GM12878 (cell line): ENCODE results near the gene PPM1A. TPM values are rescaled to one million over a fixed set of nuclear protein-coding genes. Genes with fewer than 3 reads are reported as not detected.

Source experiments
- ATAC-seq: fragments of 200-7000 bp; cut with Tn5 transposase; 3 replicates; pipeline ENCODE4 v1.9.1; 2020; ENCODE audit warnings: mild to moderate bottlenecking, moderate library complexity
- BruUV-seq: library from RNA; stranded (reverse); fragments of 400-500 nt; replicated peaks from 2 replicates; lab custom pipeline; 2021; lab: Mats Ljungman, UMichigan
- CTCF ChIA-PET: fragments of 300-600 bp; sonication (Branson Sonifier 250); formaldehyde crosslinking; extraction: SDS; loops from one replicate; lab custom pipeline; 2021; ENCODE audit warnings: inconsistent platforms; lab: Yijun Ruan, JAX
- POLR2A ChIA-PET: fragments of 350-600 bp; formaldehyde crosslinking; extraction: SDS; loops from one replicate; lab custom pipeline; 2021; ENCODE audit warnings: inconsistent platforms; lab: Charles Lee
- RAD21 ChIA-PET: fragments of 300-600 bp; sonication (Branson Sonifier 250); formaldehyde crosslinking; loops from one replicate; lab custom pipeline; 2023; ENCODE audit warnings: antibody characterized with exemption; ENCODE audit not compliant: unreplicated experiment; lab: Charles Lee
- SMC1A ChIA-PET: fragments of 300-600 bp; sonication (Branson Sonifier 250); formaldehyde crosslinking; loops from one replicate; lab custom pipeline; 2023; ENCODE audit not compliant: unreplicated experiment, uncharacterized antibody; lab: Charles Lee
- DNase-seq: peaks from one replicate; pipeline ENCODE4 v3.0.0-alpha.2; 2011; ENCODE audit warnings: low read depth, low spot score
- FAIRE-seq: peaks from 3 replicates; lab custom pipeline; 2011; peaks lifted over from hg19 to GRCh38; lab: Jason Lieb, UNC
- H2AFZ ChIP-seq: 2 replicates; pipeline ENCODE4 v1.6.0; 2011; ENCODE audit warnings: low read depth, low read length, control low read depth; ENCODE audit not compliant: control insufficient read depth
- H3K27ac ChIP-seq: 2 replicates; pipeline ENCODE4 v1.5.1; 2011; ENCODE audit warnings: control low read depth; ENCODE audit not compliant: control insufficient read depth, insufficient read depth
- H3K27me3 ChIP-seq, 2 experiments: replicated peaks in 1 of 2; 2 replicates each; pipeline versions ENCODE4 v1.6.0 to v1.6.1; 2011; ENCODE audit warnings: low read length in 1 of 2; ENCODE audit not compliant: control insufficient read depth in 2 of 2, insufficient read depth in 2 of 2
- H3K36me3 ChIP-seq, 2 experiments: 2 replicates each; pipeline ENCODE4 v1.5.1; 2011; ENCODE audit warnings: low read length in 1 of 2; ENCODE audit not compliant: control insufficient read depth in 2 of 2, insufficient read depth in 2 of 2
- H3K4me1 ChIP-seq: 2 replicates; pipeline ENCODE4 v1.6.1; 2011; ENCODE audit warnings: mild to moderate bottlenecking, low read length, moderate library complexity, mixed read lengths; ENCODE audit not compliant: control insufficient read depth, insufficient read depth
- H3K4me2 ChIP-seq: 2 replicates; pipeline ENCODE4 v1.6.0; 2011; ENCODE audit warnings: control low read depth; ENCODE audit not compliant: control insufficient read depth, insufficient read depth
- H3K4me3 ChIP-seq: fragments of 200-600 bp; sonication (generic); 2 replicates; pipeline ENCODE4 v1.5.1; 2016
- H3K79me2 ChIP-seq: 2 replicates; pipeline ENCODE4 v1.6.0; 2011; ENCODE audit warnings: low read length; ENCODE audit not compliant: control insufficient read depth, insufficient read depth
- H3K9ac ChIP-seq: 2 replicates; pipeline ENCODE4 v1.8.0; 2011; ENCODE audit warnings: low read length, control low read depth, mixed read lengths; ENCODE audit not compliant: control insufficient read depth, insufficient read depth
- H3K9me3 ChIP-seq: replicated peaks from 3 replicates; pipeline ENCODE4 v1.5.1; 2011; ENCODE audit warnings: mild to moderate bottlenecking, low read length; ENCODE audit not compliant: control insufficient read depth, insufficient read depth
- H4K20me1 ChIP-seq: 2 replicates; pipeline ENCODE4 v1.6.0; 2011; ENCODE audit not compliant: control insufficient read depth, insufficient read depth
- BACH1 ChIP-seq: fragments of 450-650 bp; IDR thresholded peaks from 2 replicates; pipeline ENCODE4 v1.6.1; 2017; ENCODE audit warnings: mild to moderate bottlenecking, borderline replicate concordance
- GABPA ChIP-seq: IDR thresholded peaks from 2 replicates; pipeline ENCODE4 v1.6.1; 2014; ENCODE audit warnings: antibody characterized with exemption, low read depth, mild to moderate bottlenecking, inconsistent platforms
- LARP7 ChIP-seq: fragments of 450-650 bp; IDR thresholded peaks from 2 replicates; pipeline ENCODE4 v1.6.1; 2017; ENCODE audit warnings: mild to moderate bottlenecking
- MYB ChIP-seq: fragments of 150-350 bp; IDR thresholded peaks from 2 replicates; pipeline ENCODE4 v1.6.1; 2014; ENCODE audit warnings: mild to moderate bottlenecking, low read depth, low read length, borderline replicate concordance
- PAX8 ChIP-seq: fragments of 450-650 bp; IDR thresholded peaks from 2 replicates; pipeline ENCODE4 v1.6.1; 2017; ENCODE audit warnings: mild to moderate bottlenecking, moderate library complexity
- POLR2AphosphoS5 ChIP-seq: IDR thresholded peaks from 2 replicates; pipeline ENCODE4 v1.6.1; 2011; ENCODE audit warnings: mild to moderate bottlenecking, low read length, inconsistent platforms
- RUNX3 ChIP-seq: IDR thresholded peaks from 2 replicates; pipeline ENCODE4 v1.6.1; 2012; ENCODE audit warnings: low read length, inconsistent platforms
- SUPT20H ChIP-seq: IDR thresholded peaks from 2 replicates; pipeline ENCODE4 v1.6.1; 2011; ENCODE audit warnings: low read depth, mild to moderate bottlenecking, low read length, moderate library complexity, borderline replicate concordance; ENCODE audit not compliant: control insufficient read depth
- TCF3 ChIP-seq: IDR thresholded peaks from 2 replicates; pipeline ENCODE4 v1.6.1; 2012; ENCODE audit warnings: low read depth, mild to moderate bottlenecking, low read length, borderline replicate concordance; ENCODE audit not compliant: insufficient read depth
- WGBS: methylation state at CpG from one replicate; pipeline ENCODE4 v1.1.6; 2016; ENCODE audit warnings: low lambda C conversion rate; ENCODE audit not compliant: insufficient replicate concordance, insufficient coverage; ENCODE audit errors: missing lambda C conversion rate; 5-methylcytosine and 5-hydroxymethylcytosine counted together
- in situ Hi-C: fragments of 300-500 bp; cut with MboI; formaldehyde crosslinking; loops from 9 replicates; pipeline ENCODE4 v1.14.3; 2018; ENCODE audit warnings: mixed read lengths
- intact Hi-C: fragments of 100-400 bp; cut with micrococcal nuclease; formaldehyde crosslinking; loops from one replicate; pipeline ENCODE4 v1.14.2; 2022; ENCODE audit not compliant: unreplicated experiment
- polyA plus RNA-seq, 11 experiments: library from polyadenylated mRNA; depleted of rRNA in 4 of 11; unstranded in 6 of 11; stranded (reverse) in 5 of 11; fragments of >200 nt; fragmentation: Nextera tagmentation in 4 of 11; fragmentation: Illumina TruSeq in 1 of 11; extraction: Ambion mirVana in 4 of 11; extraction: Trizol in 1 of 11; gene quantifications; 1 replicate in 1 of 11; 2 replicates in 10 of 11; pipeline versions ENCODE4 v1.2.1 to v1.2.3, GENCODE V29; 2011 to 2016; ENCODE audit warnings: inconsistent platforms in 2 of 11, missing spikeins in 2 of 11, low read depth in 1 of 11
- total RNA-seq, 4 experiments: library from RNA; depleted of rRNA in 3 of 4; stranded (reverse); fragments of >200 nt in 3 of 4; fragmentation: Illumina TruSeq in 1 of 4; extraction: Trizol in 1 of 4; gene quantifications; 2 replicates each; pipeline versions ENCODE4 v1.2.1 to v1.2.3, GENCODE V29; 2013 to 2021
- TF ChIP-seq, protein P1 (sequence below): IDR thresholded peaks from 2 replicates; pipeline ENCODE4 v1.6.1; 2011; ENCODE audit warnings: low read depth, low read length, improper control_type of control experiment, borderline replicate concordance
- TF ChIP-seq, protein P2 (sequence below): fragments of 450-650 bp; formaldehyde crosslinking; IDR thresholded peaks from 2 replicates; pipeline ENCODE4 v1.4.0; 2020; ENCODE audit warnings: mild to moderate bottlenecking, moderate library complexity

The PPM1A gene
- total and polyA plus RNA-seq, 10 of the 15 experiments (the other 5 are each of a cell fraction or from before 2014, with no cell fraction given): 16.8 to 124 (median 47.0) TPM

DNA sequence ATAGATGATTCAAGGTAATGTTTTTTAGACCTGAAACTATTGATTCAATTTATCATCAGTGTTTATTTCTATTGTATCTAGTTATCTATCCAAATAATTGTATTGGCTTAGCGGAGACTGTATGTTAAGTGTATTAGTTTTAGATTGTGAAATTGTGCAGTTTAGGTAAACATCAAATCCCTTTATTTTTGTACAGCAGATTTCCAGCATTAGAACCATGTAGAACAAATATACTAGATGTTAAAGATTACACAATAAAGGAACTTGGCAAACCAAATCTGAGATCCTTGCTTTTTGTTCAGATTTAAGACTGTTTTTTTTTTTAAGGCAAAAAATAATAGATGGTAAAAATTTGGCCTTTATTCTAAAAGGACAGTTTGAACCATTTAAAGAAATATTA lies 39.3 kb downstream of the PPM1A start:
- RAD21 ChIA-PET: no interaction called here
- SMC1A ChIA-PET: interaction anchor here (1.1 to 1.5 kb wide), 2 partner anchors 35 to 99 kb away, joined by 3 read pairs; no protein-coding TSS in a partner anchor
- Histone ChIP-seq H2AFZ (no peak overlapping the region), H3K27ac (no peak overlapping the region), H3K4me3 (no peak overlapping the region), H3K4me1 (no peaks in the 10 kb centered on the region), H3K36me3 (peaks cover 3 to 30% of the 10 kb centered on the region in 2 experiments), H3K79me2 (no peaks in the 10 kb centered on the region; the same call in 1 of the 2 replicates), H4K20me1 (no peaks in the 10 kb centered on the region), H3K27me3 (no peaks in the 10 kb centered on the region), H3K9me3 (no peaks in the 10 kb centered on the region), H3K4me2 (no peak overlapping the region), H3K9ac (no peak overlapping the region)
- ATAC-seq (no peak), FAIRE-seq (no peak), DNase-seq (no peak)
- CTCF ChIA-PET: interaction anchor here (1.3 kb wide), 2 partner anchors 12 to 43 kb away, joined by 3 read pairs; no protein-coding TSS in a partner anchor
- no TSS peak for BruUV-seq
- intact Hi-C loops (no loop called here), in situ Hi-C loops (no loop called here)
- WGBS: 96% methylated on average over 1 of the region's 1 CpG
- TF ChIP-seq, protein P1, sequence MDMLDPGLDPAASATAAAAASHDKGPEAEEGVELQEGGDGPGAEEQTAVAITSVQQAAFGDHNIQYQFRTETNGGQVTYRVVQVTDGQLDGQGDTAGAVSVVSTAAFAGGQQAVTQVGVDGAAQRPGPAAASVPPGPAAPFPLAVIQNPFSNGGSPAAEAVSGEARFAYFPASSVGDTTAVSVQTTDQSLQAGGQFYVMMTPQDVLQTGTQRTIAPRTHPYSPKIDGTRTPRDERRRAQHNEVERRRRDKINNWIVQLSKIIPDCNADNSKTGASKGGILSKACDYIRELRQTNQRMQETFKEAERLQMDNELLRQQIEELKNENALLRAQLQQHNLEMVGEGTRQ: no peak
- TF ChIP-seq RUNX3 (no peak), SUPT20H (no peak), PAX8 (no peak), BACH1 (no peak)
- POLR2A ChIA-PET: interaction anchor here (0.8 kb wide), 1 partner anchor 38 kb away, joined by 3 read pairs; no protein-coding TSS in a partner anchor

DNA sequence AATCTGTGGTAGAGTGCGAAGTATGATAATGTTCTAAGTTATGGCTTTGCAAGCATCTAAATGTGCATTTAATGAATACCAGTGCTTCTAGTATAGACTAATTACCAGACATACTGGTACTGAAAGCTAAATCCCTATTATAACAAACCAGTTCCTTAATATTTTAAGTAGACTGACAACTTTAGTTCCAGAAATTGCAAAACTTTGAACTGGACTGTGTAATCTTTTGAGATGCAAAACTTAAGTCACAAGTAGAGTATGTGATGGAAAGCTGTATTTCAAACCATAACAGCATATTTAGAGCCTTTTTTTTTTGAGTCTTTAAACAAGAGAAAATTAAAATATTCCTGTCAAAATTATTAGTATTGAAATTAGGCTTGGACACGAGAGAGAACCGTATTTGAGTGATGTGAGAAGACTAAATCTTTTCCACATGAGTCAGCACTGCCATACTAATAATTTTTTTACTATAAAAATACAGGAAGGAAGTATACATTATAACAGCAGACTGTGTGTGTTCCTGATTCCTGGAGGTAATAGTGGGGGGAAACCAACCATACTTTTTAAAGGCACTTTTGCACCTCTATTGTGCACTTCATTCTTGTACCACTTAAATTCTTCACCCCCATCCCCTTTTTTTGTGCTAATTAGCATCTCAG lies 45.5 kb downstream of the PPM1A start:
- Histone ChIP-seq H3K4me1 (no peaks in the 10 kb centered on the region), H3K27me3 (no peaks in the 10 kb centered on the region), H3K4me3 (no peak overlapping the region), H2AFZ (no peak overlapping the region), H3K9me3 (no peaks in the 10 kb centered on the region), H4K20me1 (no peaks in the 10 kb centered on the region), H3K36me3 (peaks cover 3 to 9% of the 10 kb centered on the region in 2 experiments; a peak in 3 of 4 replicates), H3K79me2 (no peaks in the 10 kb centered on the region), H3K9ac (no peak overlapping the region), H3K4me2 (no peak overlapping the region), H3K27ac (no peak overlapping the region)
- ChIA-PET RAD21 (no interaction called here), POLR2A (no interaction called here), SMC1A (interaction anchor here (0.6 kb wide), 1 partner anchor 1691 kb away, joined by 3 read pairs; no protein-coding TSS in a partner anchor), CTCF (no interaction called here)
- BruUV-seq: no TSS peak
- in situ Hi-C loops (no loop called here), intact Hi-C loops (no loop called here)
- ATAC-seq (no peak), DNase-seq (no peak), FAIRE-seq (no peak)
- WGBS: 83% methylated on average over 3 of the region's 3 CpGs
- TF ChIP-seq MYB: no peak
- no peak for TF ChIP-seq GABPA
- TF ChIP-seq TCF3: no peak
- no peak for TF ChIP-seq POLR2AphosphoS5
- TF ChIP-seq, protein P2, sequence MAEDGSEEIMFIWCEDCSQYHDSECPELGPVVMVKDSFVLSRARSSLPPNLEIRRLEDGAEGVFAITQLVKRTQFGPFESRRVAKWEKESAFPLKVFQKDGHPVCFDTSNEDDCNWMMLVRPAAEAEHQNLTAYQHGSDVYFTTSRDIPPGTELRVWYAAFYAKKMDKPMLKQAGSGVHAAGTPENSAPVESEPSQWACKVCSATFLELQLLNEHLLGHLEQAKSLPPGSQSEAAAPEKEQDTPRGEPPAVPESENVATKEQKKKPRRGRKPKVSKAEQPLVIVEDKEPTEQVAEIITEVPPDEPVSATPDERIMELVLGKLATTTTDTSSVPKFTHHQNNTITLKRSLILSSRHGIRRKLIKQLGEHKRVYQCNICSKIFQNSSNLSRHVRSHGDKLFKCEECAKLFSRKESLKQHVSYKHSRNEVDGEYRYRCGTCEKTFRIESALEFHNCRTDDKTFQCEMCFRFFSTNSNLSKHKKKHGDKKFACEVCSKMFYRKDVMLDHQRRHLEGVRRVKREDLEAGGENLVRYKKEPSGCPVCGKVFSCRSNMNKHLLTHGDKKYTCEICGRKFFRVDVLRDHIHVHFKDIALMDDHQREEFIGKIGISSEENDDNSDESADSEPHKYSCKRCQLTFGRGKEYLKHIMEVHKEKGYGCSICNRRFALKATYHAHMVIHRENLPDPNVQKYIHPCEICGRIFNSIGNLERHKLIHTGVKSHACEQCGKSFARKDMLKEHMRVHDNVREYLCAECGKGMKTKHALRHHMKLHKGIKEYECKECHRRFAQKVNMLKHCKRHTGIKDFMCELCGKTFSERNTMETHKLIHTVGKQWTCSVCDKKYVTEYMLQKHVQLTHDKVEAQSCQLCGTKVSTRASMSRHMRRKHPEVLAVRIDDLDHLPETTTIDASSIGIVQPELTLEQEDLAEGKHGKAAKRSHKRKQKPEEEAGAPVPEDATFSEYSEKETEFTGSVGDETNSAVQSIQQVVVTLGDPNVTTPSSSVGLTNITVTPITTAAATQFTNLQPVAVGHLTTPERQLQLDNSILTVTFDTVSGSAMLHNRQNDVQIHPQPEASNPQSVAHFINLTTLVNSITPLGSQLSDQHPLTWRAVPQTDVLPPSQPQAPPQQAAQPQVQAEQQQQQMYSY (CRISPR knock-in tag): no peak
- TF ChIP-seq LARP7: no peak
